GM18505 (cell line): ENCODE data around the gene ASCL3.
"Not testable (repeated sequence)": the region's sequence is repeated elsewhere in the genome, so short reads cannot be mapped to it uniquely, and the experiment has no call there.

Experiments
- ATAC-seq: cut with Tn5 transposase; IDR thresholded peaks from one replicate; pipeline ENCODE4 v1.9.1; 2021; ENCODE audit not compliant: unreplicated experiment
- POLR2A ChIP-seq: IDR thresholded peaks from 4 replicates; pipeline ENCODE4 v1.6.1; 2011; ENCODE audit warnings: borderline replicate concordance; ENCODE audit not compliant: insufficient read depth, insufficient read length; ENCODE audit errors: extremely low read depth

ASCL3 gene

GRCh38 chr11:8913961-8914660 is 28.7 kb downstream of the ASCL3 start:
- no peak for ATAC-seq
- no peak for TF ChIP-seq POLR2A

- peak; percentile 56 for ATAC-seq
- peak; percentile 49 for TF ChIP-seq POLR2A
Observed at GRCh38 chr11:8911029-8911823, 31.6 kb downstream of the ASCL3 start, which contains the start of gene AKIP1. AKIP1 (plus strand) TSS chr11:8911189; CDS start chr11:8911450, 261 bp downstream.

GRCh38 chr11:8910649-8911026 is 32.2 kb downstream of the ASCL3 start:
- TF ChIP-seq POLR2A: no peak
- ATAC-seq: no peak

GRCh38 chr11:8908099-8908498 is 34.7 kb downstream of the ASCL3 start:
- TF ChIP-seq POLR2A: no peak
- ATAC-seq: no peak

DNA sequence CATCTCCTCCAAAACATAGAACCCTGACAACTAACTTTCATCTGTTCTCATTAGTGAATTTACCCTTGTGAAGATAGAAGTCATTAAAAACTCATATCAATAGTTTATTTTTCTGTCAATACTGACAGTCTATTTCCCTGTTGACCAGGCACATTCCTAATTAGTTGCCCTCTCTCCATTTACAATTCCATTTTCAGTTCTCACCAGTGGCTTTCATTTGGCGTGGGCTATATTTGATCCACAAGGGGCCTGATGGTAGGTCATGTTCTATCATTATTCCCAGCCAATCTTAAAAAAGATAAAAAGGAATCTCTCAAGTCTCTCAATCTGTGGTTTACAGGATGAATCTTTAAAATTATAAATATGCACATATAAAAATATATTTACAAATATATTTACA is 35.7 kb downstream of the ASCL3 start:
- TF ChIP-seq POLR2A: no peak
- no peak for ATAC-seq

DNA sequence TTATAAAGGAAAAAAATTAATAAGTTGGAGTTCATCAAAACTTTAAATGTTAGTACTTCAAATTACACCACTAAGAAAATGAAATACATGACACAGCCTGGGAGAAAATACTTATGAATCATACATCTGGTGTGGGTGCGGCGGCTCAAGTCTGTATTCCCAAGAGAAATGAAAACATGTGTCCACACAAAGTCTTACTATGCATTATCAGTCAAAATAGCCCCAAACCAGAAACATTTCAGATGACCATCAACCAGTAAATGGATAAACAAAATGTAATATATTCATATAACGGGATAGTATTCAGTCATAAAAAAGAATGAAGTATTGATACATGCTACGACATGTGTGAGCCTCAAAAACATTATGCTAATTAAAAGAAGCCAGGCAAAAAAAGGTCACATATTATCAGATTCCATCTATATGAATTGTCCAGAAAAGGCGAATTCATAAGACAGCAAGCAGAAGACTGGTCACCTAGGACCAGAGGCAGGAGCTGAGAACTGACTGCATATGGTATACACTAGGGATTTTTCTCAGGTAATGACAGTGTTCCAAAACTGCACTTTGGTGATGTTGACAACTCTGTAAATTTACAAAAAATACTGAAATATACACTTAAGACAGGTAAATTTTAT is 37.2 kb downstream of the ASCL3 start:
- no peak for TF ChIP-seq POLR2A
- ATAC-seq: no peak

DNA sequence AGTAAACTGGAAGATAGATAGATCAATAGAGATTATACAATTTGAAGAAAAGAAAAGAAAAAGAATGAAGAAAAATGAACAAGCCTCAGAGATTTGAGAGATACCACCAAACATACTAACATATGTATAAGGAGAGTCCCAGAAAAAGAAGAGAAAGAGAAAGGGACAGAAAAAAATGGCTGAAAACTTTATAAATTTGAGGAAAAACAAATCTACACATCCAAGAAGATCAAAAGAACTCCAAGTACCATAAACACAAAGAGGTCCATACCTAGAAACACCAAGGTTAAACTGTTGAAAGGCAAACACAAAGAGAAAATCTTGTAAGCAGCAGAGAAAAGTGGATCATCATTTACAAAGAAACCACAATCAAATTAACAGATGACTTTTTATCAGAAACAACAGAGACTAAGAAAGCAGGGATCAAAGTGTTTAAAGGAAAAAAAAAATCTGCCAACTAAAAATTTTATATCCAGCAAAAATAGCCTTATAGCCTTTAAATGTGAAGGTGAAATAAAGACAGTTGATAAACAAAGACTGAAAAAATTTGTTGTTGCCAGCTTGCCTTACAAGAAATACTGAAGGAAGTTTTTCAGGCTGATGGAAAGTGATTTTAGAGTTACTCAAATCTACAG is 43.6 kb downstream of the ASCL3 start:
- ATAC-seq: no peak
- TF ChIP-seq POLR2A: no peak

DNA sequence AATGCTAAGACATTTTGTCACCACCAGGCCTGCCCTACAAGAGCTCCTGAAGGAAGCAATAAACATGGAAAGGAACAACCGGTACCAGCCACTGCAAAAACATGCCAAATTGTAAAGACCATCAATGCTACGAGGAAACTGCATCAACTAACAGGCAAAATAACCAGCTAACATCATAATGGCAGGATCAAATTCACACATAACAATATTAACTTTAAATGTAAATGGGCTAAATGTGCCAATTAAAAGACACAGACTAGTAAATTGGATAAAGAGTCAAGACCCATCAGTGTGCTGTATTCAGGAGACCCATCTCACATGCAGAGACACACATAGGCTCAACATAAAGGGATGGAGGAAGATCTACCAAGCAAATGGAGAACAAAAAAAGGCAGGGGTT is 51.6 kb downstream of the ASCL3 start:
- ATAC-seq: not testable (repeated sequence)
